ENCODE data around the gene SAPCD2.

Gene SAPCD2

DNA sequence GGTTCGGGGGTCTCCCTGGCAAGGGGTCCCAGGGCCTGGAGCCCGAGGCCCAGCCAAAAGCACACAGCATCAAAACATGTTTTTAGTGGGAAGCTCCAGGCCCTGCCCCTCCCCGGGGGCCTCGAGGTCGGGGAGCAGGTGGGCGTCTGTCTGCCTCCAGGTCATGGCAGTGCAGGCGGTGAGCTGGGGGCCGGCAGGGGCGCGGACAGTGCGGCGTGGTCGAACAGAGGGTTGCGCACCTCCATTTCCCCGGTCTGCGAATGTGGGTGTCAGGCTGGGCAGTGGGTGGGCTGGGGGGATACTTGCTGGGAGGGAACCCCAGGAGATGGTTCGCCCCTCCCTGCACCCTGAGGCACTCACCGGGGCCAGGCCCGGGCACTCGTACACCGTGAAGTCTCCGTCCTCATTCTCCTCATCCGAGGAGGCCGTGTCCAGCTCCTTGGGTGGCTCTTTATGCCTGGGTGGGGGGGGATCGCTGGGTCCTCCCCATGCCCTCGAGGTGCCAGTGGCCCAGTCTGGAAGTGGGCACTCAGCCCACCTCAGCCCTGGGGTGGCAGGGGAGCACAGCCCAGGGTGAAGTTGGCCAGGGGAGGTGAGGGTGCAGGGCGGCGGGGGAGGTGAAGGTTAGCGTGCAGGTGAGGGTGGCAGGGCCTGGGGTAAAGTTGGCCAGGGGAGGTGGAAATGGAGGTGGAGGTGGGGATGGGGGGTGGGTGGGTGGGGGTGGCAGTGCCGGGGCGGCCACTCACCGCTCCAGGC lies 30.6 kb downstream of the SAPCD2 start:
- Histone ChIP-seq H3K27ac (ENCODE audit: extremely low read depth, low read depth, low read length) (no peak overlapping the region), H3K36me3 (ENCODE audit: control insufficient read depth in 2 of 2, insufficient read depth in 1 of 2, low read length in 2 of 2) (peaks cover 0 to 30% of the 10 kb centered on the region in 2 experiments; a peak in 1 of 3 replicates), H3K4me1 (ENCODE audit: control insufficient read depth, insufficient read depth, low read length) (peaks cover 2% of the 10 kb centered on the region; the same call in 1 of the 2 replicates), H3K9me3 (ENCODE audit: control insufficient read depth, insufficient read depth, low read depth, low read length) (no peaks in the 10 kb centered on the region), H3K4me3 (ENCODE audit: low read depth, low read length) (no peak overlapping the region)
- peak; percentile 11; the same call in 1 of the 2 replicates for TF ChIP-seq GLIS2 (tag by site-specific recombination; IDR thresholded peaks at IDR 0.05)
- TF ChIP-seq, protein P1, sequence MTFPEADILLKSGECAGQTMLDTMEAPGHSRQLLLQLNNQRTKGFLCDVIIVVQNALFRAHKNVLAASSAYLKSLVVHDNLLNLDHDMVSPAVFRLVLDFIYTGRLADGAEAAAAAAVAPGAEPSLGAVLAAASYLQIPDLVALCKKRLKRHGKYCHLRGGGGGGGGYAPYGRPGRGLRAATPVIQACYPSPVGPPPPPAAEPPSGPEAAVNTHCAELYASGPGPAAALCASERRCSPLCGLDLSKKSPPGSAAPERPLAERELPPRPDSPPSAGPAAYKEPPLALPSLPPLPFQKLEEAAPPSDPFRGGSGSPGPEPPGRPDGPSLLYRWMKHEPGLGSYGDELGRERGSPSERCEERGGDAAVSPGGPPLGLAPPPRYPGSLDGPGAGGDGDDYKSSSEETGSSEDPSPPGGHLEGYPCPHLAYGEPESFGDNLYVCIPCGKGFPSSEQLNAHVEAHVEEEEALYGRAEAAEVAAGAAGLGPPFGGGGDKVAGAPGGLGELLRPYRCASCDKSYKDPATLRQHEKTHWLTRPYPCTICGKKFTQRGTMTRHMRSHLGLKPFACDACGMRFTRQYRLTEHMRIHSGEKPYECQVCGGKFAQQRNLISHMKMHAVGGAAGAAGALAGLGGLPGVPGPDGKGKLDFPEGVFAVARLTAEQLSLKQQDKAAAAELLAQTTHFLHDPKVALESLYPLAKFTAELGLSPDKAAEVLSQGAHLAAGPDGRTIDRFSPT (tag by site-specific recombination; IDR thresholded peaks at IDR 0.05): peak; percentile 48; the same call in 1 of the 2 replicates
- TF ChIP-seq KLF16 (tag by site-specific recombination; IDR thresholded peaks at IDR 0.05): no peak
- TF ChIP-seq ZNF658 (tag by site-specific recombination; IDR thresholded peaks at IDR 0.05): no peak
- TF ChIP-seq ZNF530 (tag by site-specific recombination; IDR thresholded peaks at IDR 0.05; ENCODE audit: low read depth): no peak
- peak; percentile 35; the same call in 1 of the 2 replicates for TF ChIP-seq ZFHX2 (tag by site-specific recombination; conservative IDR thresholded peaks at IDR 0.05)
- TF ChIP-seq, protein P2, sequence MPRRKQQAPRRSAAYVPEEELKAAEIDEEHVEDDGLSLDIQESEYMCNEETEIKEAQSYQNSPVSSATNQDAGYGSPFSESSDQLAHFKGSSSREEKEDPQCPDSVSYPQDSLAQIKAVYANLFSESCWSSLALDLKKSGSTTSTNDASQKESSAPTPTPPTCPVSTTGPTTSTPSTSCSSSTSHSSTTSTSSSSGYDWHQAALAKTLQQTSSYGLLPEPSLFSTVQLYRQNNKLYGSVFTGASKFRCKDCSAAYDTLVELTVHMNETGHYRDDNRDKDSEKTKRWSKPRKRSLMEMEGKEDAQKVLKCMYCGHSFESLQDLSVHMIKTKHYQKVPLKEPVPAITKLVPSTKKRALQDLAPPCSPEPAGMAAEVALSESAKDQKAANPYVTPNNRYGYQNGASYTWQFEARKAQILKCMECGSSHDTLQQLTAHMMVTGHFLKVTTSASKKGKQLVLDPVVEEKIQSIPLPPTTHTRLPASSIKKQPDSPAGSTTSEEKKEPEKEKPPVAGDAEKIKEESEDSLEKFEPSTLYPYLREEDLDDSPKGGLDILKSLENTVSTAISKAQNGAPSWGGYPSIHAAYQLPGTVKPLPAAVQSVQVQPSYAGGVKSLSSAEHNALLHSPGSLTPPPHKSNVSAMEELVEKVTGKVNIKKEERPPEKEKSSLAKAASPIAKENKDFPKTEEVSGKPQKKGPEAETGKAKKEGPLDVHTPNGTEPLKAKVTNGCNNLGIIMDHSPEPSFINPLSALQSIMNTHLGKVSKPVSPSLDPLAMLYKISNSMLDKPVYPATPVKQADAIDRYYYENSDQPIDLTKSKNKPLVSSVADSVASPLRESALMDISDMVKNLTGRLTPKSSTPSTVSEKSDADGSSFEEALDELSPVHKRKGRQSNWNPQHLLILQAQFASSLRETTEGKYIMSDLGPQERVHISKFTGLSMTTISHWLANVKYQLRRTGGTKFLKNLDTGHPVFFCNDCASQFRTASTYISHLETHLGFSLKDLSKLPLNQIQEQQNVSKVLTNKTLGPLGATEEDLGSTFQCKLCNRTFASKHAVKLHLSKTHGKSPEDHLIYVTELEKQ (tag by site-specific recombination; IDR thresholded peaks at IDR 0.05; ENCODE audit: borderline replicate concordance): no peak
- CTCF ChIA-PET: interaction anchor here (0.6 to 2.5 kb wide), 3 partner anchors 11 to 28 kb away, joined by 5 to 24 read pairs (median 5); partner anchors contain the start of gene ABCA2
- POLR2A ChIA-PET: no interaction called here

DNA sequence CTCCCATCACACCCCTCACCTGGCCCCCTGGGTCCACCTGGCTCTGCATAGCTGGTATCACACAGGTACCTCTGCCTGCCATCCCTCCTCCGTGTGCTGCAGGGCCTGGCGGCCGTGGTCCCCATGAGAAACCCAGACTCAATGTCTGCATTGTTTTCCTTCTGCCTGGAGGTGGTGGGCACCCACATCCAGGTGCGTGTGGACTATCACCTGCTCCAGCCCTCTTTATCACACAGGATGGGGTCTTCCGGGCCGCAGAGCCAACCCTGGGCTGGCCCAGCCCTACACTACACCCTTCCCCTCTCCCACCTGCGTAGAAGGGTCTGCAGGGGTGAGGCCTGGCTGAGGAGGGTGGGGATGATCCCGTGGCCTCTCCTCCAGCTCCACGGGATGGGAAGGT lies 31.4 kb downstream of the SAPCD2 start:
- Histone ChIP-seq H3K4me3 (ENCODE audit: low read depth, low read length) (no peak overlapping the region), H3K27ac (ENCODE audit: extremely low read depth, low read depth, low read length) (no peak overlapping the region), H3K9me3 (ENCODE audit: control insufficient read depth, insufficient read depth, low read depth, low read length) (no peaks in the 10 kb centered on the region), H3K4me1 (ENCODE audit: control insufficient read depth, insufficient read depth, low read length) (no peaks in the 10 kb centered on the region), H3K36me3 (ENCODE audit: control insufficient read depth in 2 of 2, insufficient read depth in 1 of 2, low read length in 2 of 2) (peaks cover 0 to 30% of the 10 kb centered on the region in 2 experiments; a peak in 1 of 3 replicates)
- CTCF ChIA-PET: interaction anchor here (1.4 to 2.5 kb wide), 3 partner anchors 10 to 29 kb away, joined by 3 to 24 read pairs (median 5); partner anchors contain the start of gene ABCA2
- POLR2A ChIA-PET: interaction anchor here (0.5 kb wide), 1 partner anchor 23 kb away, joined by 3 read pairs; no protein-coding TSS in a partner anchor
- no peak for TF ChIP-seq ZNF324 (tag by site-specific recombination; IDR thresholded peaks at IDR 0.05)
- no peak for TF ChIP-seq ZNF354C (tag by site-specific recombination; IDR thresholded peaks at IDR 0.05; ENCODE audit: borderline replicate concordance, low read depth)
- TF ChIP-seq, protein P3, sequence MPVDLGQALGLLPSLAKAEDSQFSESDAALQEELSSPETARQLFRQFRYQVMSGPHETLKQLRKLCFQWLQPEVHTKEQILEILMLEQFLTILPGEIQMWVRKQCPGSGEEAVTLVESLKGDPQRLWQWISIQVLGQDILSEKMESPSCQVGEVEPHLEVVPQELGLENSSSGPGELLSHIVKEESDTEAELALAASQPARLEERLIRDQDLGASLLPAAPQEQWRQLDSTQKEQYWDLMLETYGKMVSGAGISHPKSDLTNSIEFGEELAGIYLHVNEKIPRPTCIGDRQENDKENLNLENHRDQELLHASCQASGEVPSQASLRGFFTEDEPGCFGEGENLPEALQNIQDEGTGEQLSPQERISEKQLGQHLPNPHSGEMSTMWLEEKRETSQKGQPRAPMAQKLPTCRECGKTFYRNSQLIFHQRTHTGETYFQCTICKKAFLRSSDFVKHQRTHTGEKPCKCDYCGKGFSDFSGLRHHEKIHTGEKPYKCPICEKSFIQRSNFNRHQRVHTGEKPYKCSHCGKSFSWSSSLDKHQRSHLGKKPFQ (tag by site-specific recombination; IDR thresholded peaks at IDR 0.05): no peak
- TF ChIP-seq, protein P4, sequence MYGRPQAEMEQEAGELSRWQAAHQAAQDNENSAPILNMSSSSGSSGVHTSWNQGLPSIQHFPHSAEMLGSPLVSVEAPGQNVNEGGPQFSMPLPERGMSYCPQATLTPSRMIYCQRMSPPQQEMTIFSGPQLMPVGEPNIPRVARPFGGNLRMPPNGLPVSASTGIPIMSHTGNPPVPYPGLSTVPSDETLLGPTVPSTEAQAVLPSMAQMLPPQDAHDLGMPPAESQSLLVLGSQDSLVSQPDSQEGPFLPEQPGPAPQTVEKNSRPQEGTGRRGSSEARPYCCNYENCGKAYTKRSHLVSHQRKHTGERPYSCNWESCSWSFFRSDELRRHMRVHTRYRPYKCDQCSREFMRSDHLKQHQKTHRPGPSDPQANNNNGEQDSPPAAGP (tag by site-specific recombination; IDR thresholded peaks at IDR 0.05): no peak
- no peak for TF ChIP-seq ZNF23 (tag by site-specific recombination; IDR thresholded peaks at IDR 0.05; ENCODE audit: borderline replicate concordance)
- no peak for TF ChIP-seq ZNF114 (tag by site-specific recombination; IDR thresholded peaks at IDR 0.05)
- TF ChIP-seq ZNF785 (tag by site-specific recombination; IDR thresholded peaks at IDR 0.05): no peak
- no peak for TF ChIP-seq ZNF416 (tag by site-specific recombination; IDR thresholded peaks at IDR 0.05)
- TF ChIP-seq ZNF670 (tag by site-specific recombination; IDR thresholded peaks at IDR 0.05; ENCODE audit: low read depth): no peak
- no peak for TF ChIP-seq ZNF664 (tag by site-specific recombination; IDR thresholded peaks at IDR 0.05)
